H1 (cell line): ENCODE results near the gene PHTF2. TPM values are rescaled to one million over a fixed set of nuclear protein-coding genes. Genes with fewer than 3 reads are reported as not detected.

Experiments used
- CHD2 ChIP-seq: IDR thresholded peaks from 2 replicates; pipeline ENCODE4 v1.6.1; 2012; ENCODE audit warnings: low read length, improper control_type of control experiment
- polyA plus RNA-seq, 7 experiments: library from polyadenylated mRNA; depleted of rRNA in 3 of 7; stranded (reverse) in 5 of 7; unstranded in 2 of 7; fragments of >200 nt in 5 of 7; fragments of 200-250 nt in 2 of 7; gene quantifications; 1 replicate in 5 of 7; 2 replicates in 1 of 7; 4 replicates in 1 of 7; pipeline versions ENCODE4 v1.2.1 to v1.2.3, GENCODE V29; 2011 to 2013; ENCODE audit warnings: missing spikeins in 2 of 7, mixed read lengths in 2 of 7
- total RNA-seq: library from RNA; stranded (reverse); fragmentation: NEBNext Ultra II Directional; extraction: Animal tissue kit (Norgen Biotek cat#: 25700); gene quantifications from 2 replicates; pipeline ENCODE4 v1.2.1, GENCODE V29; 2021

Gene PHTF2
- total and polyA plus RNA-seq, 2 of the 8 experiments (the other 6 are each of a cell fraction or from before 2014, with no cell fraction given): 9.0 to 25.4 TPM

DNA sequence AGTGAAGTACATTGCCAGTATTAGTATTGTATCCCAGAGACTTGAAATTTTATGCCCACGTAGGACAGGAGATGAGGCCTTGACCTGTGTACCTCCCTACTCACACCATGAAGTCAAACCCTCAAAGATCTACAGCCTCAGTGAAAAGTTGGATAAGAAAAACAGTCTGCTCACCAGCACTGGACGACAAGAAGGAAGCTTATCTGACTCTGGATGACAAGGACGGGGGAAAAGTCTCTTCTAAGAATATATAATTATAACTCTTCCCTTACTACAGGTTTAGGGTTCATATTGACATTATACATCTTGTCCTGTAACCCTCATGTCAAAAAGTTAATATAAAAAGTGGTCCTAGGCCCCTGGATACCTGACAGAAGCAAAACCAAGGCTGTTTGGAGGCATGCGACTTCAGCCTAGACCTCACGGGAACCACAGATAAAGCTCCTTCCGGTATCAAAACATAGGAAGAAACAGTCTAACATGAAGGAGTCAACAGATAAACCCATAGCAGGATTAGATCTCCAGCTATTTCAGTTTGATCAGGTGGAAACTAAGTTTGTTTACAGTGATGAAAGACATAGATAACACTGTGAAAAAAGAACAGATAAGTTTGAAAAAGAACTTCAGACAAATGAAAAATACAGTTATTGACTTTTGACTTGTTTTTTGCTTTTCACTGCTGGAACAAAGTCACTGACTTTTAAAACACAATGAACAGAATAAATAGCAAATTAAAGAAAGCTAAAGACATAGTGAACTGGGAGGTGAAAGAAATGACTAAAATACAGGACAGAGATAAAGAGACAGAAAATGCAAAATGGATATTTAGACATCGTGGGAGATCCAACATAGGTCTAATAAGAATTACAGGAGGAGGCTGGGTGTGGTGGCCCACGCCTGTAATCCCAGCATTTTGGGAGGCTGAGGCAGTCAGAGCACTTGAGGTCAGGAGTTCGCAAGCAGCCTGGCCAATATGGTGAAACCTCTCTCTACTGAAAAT lies 145.9 kb downstream of the PHTF2 start (continued):
- no peak for TF ChIP-seq CHD2
